ENCODE data around the gene FRAS1. TPM values are rescaled to one million over a fixed set of nuclear protein-coding genes. Genes with fewer than 3 reads are reported as not detected.

Gene FRAS1
- total and polyA plus RNA-seq, 9 of the 15 experiments (the other 6 are each of a cell fraction or from before 2014, with no cell fraction given) = under 0.01 to 0.11 (median 0.04) TPM; not detected in 2

GRCh38 chr4:78200949-78201348 lies 143.8 kb downstream of the FRAS1 start:
- no peak for TF ChIP-seq PHF20 (IDR thresholded peaks at IDR 0.05; ENCODE audit: partially characterized antibody)
- no peak for TF ChIP-seq TBL1XR1 (IDR thresholded peaks at IDR 0.05; ENCODE audit: low read length in 2 of 2)
- TF ChIP-seq MECOM (CRISPR knock-in tag; IDR thresholded peaks at IDR 0.05) = no peak
- TF ChIP-seq MLLT1 (IDR thresholded peaks at IDR 0.05) = no peak
- TF ChIP-seq SMARCC2 (IDR thresholded peaks at IDR 0.05; ENCODE audit: low read depth) = no peak
- TF ChIP-seq ESRRA (IDR thresholded peaks at IDR 0.05; ENCODE audit: borderline replicate concordance, low read depth) = no peak
- TF ChIP-seq BRD9 (IDR thresholded peaks at IDR 0.05; ENCODE audit: low read depth, partially characterized antibody) = no peak
- TF ChIP-seq HLTF (IDR thresholded peaks at IDR 0.05) = no peak
- no peak for TF ChIP-seq CBX2 (IDR thresholded peaks at IDR 0.05; ENCODE audit: insufficient read depth, low read length, poor library complexity, severe bottlenecking)
- no peak for TF ChIP-seq ZNF436 (CRISPR knock-in tag; IDR thresholded peaks at IDR 0.05)
- TF ChIP-seq HNRNPK (IDR thresholded peaks at IDR 0.05; ENCODE audit: low read depth, low read length, poor library complexity, severe bottlenecking) = no peak
- no peak for TF ChIP-seq ZNF316 (IDR thresholded peaks at IDR 0.05)
- no peak for TF ChIP-seq SOX6 (IDR thresholded peaks at IDR 0.05)
- no peak for TF ChIP-seq CBFA2T3 (IDR thresholded peaks at IDR 0.05)
- in situ Hi-C loops (cut with MboI) (no loop called here), intact Hi-C loops (cut with micrococcal nuclease) (no loop called here)
- Histone ChIP-seq H3K27ac (ENCODE audit: extremely low read depth, low read depth, low read length) (no peak overlapping the region), H2AFZ (ENCODE audit: low read depth, low read length) (no peak overlapping the region), H3K27me3 (ENCODE audit: control insufficient read depth in 2 of 2, insufficient read depth in 2 of 2, low read length in 2 of 2) (no peaks in the 10 kb centered on the region; a peak in 1 of 5 replicates), H3K9me3 (replicated peaks; ENCODE audit: control insufficient read depth, insufficient read depth, low read depth, low read length) (no peaks in the 10 kb centered on the region), H3K4me1 (replicated peaks in 1 of 2; ENCODE audit: control insufficient read depth in 2 of 2, insufficient read depth in 2 of 2, low read length in 2 of 2) (no peaks in the 10 kb centered on the region), H3K4me2 (ENCODE audit: insufficient read depth, low read length) (no peak overlapping the region), H3K9ac (ENCODE audit: insufficient read depth in 1 of 2, low read depth in 2 of 2, low read length in 2 of 2) (no peak overlapping the region), H3K4me3 (no peak overlapping the region), H3K9me1 (ENCODE audit: control insufficient read depth, insufficient read depth, low read length) (no peaks in the 10 kb centered on the region), H3K36me3 (ENCODE audit: control insufficient read depth, insufficient read depth, low read length) (no peaks in the 10 kb centered on the region), H3K79me2 (ENCODE audit: control insufficient read depth, insufficient read depth, low read length) (no peaks in the 10 kb centered on the region), H4K20me1 (replicated peaks; ENCODE audit: control insufficient read depth, insufficient read depth, low read length) (no peaks in the 10 kb centered on the region)
- ATAC-seq (no peak), FAIRE-seq (no peak), DNase-seq (ENCODE audit: extremely low read depth in 1 of 4, low spot score in 3 of 4) (no peak)
- ChIA-PET POLR2A (no interaction called here), CTCF (ENCODE audit: low intra/inter-chr PET ratio) (no interaction called here)
- 0% methylated on average over 1 of the region's 1 CpG for WGBS (ENCODE audit: insufficient coverage, low coverage, missing lambda C conversion rate)
- BruUV-seq (replicated peaks) = no TSS peak
